ENCODE measurements around the gene EHMT1. TPM values are rescaled to one million over a fixed set of nuclear protein-coding genes. Genes with fewer than 3 reads are reported as not detected.

The EHMT1 gene
- total and polyA plus RNA-seq, 2 of the 13 experiments (the other 11 are each of a cell fraction or from before 2014, with no cell fraction given): 23.0 to 27.1 TPM

DNA sequence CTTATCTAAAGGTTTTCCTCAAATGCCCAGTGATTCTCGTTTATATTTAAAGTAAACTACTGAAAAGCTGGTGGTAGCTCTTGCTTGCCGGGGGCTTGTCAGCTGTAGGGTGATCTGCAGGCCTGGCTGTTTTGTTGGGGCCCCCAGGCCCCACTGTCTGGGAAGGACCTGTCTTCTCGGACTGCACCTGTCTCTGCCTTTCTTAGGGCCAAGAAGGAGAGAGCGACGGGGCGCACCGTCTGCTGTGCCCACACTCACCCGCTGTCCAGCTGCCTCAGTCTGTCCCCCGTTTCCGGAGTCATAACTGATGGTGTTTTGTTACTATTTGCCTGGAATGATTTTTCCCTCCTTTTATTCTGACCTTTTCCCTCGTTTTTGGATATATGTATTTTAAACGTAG lies 164.7 kb downstream of the EHMT1 start:
- BruUV-seq (replicated peaks): no TSS peak
- peaks cover 22 to 30% of the 10 kb centered on the region in 2 experiments for H3K36me3 ChIP-seq (replicated peaks in 1 of 2; ENCODE audit: control insufficient read depth in 1 of 2, insufficient read depth in 2 of 2, low read length in 2 of 2)
- CTCF ChIA-PET (ENCODE audit: low intra/inter-chr PET ratio, low total read pairs): no interaction called here

More for the DNA sequence above, 164.7 kb downstream of the EHMT1 start:
- FAIRE-seq (no peak), ATAC-seq (no peak), DNase-seq (ENCODE audit: low spot score) (no peak)
- in situ Hi-C loops (cut with HindIII; ENCODE audit: extremely low pct_ligation_motif_present, low pct_unique_long_range_greater_than_20kb) (no loop called here), intact Hi-C loops (cut with micrococcal nuclease; ENCODE audit: unreplicated experiment) (no loop called here)
- POLR2A ChIA-PET: no interaction called here
- 96% methylated on average over 11 of the region's 12 CpGs for WGBS (ENCODE audit: low lambda C conversion rate)
- peaks cover 2% of the 10 kb centered on the region for H3K79me2 ChIP-seq (ENCODE audit: insufficient read depth, low read length)
- H3K4me1 ChIP-seq (ENCODE audit: insufficient read depth, low read length): peaks cover 39% of the 10 kb centered on the region
- H3K27ac ChIP-seq (ENCODE audit: extremely low read length, insufficient read depth, low read length): no peak overlapping the region
- H3K9me3 ChIP-seq (ENCODE audit: low read length): no peaks in the 10 kb centered on the region
- TF ChIP-seq HHEX (CRISPR knock-in tag; IDR thresholded peaks at IDR 0.05) (no peak), DR1 (CRISPR knock-in tag; IDR thresholded peaks at IDR 0.05) (no peak), HNRNPLL (IDR thresholded peaks at IDR 0.05; ENCODE audit: low read depth, low read length, poor library complexity, severe bottlenecking) (no peak), ZNF556 (CRISPR knock-in tag; IDR thresholded peaks at IDR 0.05; ENCODE audit: borderline replicate concordance) (no peak), MED13 (CRISPR knock-in tag; IDR thresholded peaks at IDR 0.05) (no peak), CC2D1A (CRISPR knock-in tag; IDR thresholded peaks at IDR 0.05) (no peak), AGO2 (optimal IDR thresholded peaks at IDR 0.05; ENCODE audit: low read depth, low read length) (no peak), ZNF572 (CRISPR knock-in tag; IDR thresholded peaks at IDR 0.05) (no peak), CEBPG (CRISPR knock-in tag; IDR thresholded peaks at IDR 0.05) (no peak), MTA3 (CRISPR knock-in tag; IDR thresholded peaks at IDR 0.05) (no peak), ZNF567 (CRISPR knock-in tag; IDR thresholded peaks at IDR 0.05; ENCODE audit: borderline replicate concordance) (no peak), ZUFSP (CRISPR knock-in tag; IDR thresholded peaks at IDR 0.05; ENCODE audit: borderline replicate concordance) (no peak), MTA1 (CRISPR knock-in tag; IDR thresholded peaks at IDR 0.05; ENCODE audit: borderline replicate concordance) (no peak), GFI1 (CRISPR knock-in tag; IDR thresholded peaks at IDR 0.05; ENCODE audit: borderline replicate concordance) (no peak)
- TF ChIP-seq, protein P1, sequence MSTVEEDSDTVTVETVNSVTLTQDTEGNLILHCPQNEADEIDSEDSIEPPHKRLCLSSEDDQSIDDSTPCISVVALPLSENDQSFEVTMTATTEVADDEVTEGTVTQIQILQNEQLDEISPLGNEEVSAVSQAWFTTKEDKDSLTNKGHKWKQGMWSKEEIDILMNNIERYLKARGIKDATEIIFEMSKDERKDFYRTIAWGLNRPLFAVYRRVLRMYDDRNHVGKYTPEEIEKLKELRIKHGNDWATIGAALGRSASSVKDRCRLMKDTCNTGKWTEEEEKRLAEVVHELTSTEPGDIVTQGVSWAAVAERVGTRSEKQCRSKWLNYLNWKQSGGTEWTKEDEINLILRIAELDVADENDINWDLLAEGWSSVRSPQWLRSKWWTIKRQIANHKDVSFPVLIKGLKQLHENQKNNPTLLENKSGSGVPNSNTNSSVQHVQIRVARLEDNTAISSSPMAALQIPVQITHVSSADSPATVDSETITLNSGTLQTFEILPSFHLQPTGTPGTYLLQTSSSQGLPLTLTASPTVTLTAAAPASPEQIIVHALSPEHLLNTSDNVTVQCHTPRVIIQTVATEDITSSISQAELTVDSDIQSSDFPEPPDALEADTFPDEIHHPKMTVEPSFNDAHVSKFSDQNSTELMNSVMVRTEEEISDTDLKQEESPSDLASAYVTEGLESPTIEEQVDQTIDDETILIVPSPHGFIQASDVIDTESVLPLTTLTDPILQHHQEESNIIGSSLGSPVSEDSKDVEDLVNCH (CRISPR knock-in tag; IDR thresholded peaks at IDR 0.05): no peak
- TF ChIP-seq, protein P2, sequence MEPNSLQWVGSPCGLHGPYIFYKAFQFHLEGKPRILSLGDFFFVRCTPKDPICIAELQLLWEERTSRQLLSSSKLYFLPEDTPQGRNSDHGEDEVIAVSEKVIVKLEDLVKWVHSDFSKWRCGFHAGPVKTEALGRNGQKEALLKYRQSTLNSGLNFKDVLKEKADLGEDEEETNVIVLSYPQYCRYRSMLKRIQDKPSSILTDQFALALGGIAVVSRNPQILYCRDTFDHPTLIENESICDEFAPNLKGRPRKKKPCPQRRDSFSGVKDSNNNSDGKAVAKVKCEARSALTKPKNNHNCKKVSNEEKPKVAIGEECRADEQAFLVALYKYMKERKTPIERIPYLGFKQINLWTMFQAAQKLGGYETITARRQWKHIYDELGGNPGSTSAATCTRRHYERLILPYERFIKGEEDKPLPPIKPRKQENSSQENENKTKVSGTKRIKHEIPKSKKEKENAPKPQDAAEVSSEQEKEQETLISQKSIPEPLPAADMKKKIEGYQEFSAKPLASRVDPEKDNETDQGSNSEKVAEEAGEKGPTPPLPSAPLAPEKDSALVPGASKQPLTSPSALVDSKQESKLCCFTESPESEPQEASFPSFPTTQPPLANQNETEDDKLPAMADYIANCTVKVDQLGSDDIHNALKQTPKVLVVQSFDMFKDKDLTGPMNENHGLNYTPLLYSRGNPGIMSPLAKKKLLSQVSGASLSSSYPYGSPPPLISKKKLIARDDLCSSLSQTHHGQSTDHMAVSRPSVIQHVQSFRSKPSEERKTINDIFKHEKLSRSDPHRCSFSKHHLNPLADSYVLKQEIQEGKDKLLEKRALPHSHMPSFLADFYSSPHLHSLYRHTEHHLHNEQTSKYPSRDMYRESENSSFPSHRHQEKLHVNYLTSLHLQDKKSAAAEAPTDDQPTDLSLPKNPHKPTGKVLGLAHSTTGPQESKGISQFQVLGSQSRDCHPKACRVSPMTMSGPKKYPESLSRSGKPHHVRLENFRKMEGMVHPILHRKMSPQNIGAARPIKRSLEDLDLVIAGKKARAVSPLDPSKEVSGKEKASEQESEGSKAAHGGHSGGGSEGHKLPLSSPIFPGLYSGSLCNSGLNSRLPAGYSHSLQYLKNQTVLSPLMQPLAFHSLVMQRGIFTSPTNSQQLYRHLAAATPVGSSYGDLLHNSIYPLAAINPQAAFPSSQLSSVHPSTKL (CRISPR knock-in tag; IDR thresholded peaks at IDR 0.05): no peak
- TF ChIP-seq, protein P3, sequence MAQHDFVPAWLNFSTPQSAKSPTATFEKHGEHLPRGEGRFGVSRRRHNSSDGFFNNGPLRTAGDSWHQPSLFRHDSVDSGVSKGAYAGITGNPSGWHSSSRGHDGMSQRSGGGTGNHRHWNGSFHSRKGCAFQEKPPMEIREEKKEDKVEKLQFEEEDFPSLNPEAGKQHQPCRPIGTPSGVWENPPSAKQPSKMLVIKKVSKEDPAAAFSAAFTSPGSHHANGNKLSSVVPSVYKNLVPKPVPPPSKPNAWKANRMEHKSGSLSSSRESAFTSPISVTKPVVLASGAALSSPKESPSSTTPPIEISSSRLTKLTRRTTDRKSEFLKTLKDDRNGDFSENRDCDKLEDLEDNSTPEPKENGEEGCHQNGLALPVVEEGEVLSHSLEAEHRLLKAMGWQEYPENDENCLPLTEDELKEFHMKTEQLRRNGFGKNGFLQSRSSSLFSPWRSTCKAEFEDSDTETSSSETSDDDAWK (CRISPR knock-in tag; IDR thresholded peaks at IDR 0.05): no peak
- H3K4me2 ChIP-seq (ENCODE audit: low read depth, low read length): no peak overlapping the region
- H3K9ac ChIP-seq (ENCODE audit: insufficient read depth, low read depth, low read length): no peak overlapping the region
- H3K27me3 ChIP-seq (ENCODE audit: control insufficient read depth in 1 of 2, insufficient read depth in 2 of 2, low read length in 2 of 2): no peaks in the 10 kb centered on the region
- no peak overlapping the region for H2AFZ ChIP-seq (ENCODE audit: low read length)
- no peak overlapping the region for H3K4me3 ChIP-seq (replicated peaks in 1 of 3; ENCODE audit: insufficient read depth in 1 of 3, low read depth in 2 of 3, low read length in 3 of 3)
- no peaks in the 10 kb centered on the region for H4K20me1 ChIP-seq (ENCODE audit: insufficient read depth, low read length)

All from HepG2 (cell line).